Muscle of arm (tissue), 12 donors: ENCODE results near the gene ZNF511. TPM values are rescaled to one million over a fixed set of nuclear protein-coding genes. Genes with fewer than 3 reads are reported as not detected.
"Not testable (repeated sequence)": the region's sequence is repeated elsewhere in the genome, so short reads cannot be mapped to it uniquely, and the experiment has no call there.

ENCODE experiments used
- DNase-seq: peaks from one replicate; pipeline ENCODE4 v3.0.0-alpha.2; 2013
- polyA plus RNA-seq, 12 donors: library from polyadenylated mRNA; unstranded; fragments of 120-200 nt; gene quantifications; one replicate each; pipeline ENCODE4 v1.2.1, GENCODE V29; 2013; ENCODE audit not compliant: insufficient read length in 12 of 12

The ZNF511 gene
- polyA plus RNA-seq, 12 donors, result 26.1 to 39.7 (median 32.2) TPM; not detected in 1

DNA sequence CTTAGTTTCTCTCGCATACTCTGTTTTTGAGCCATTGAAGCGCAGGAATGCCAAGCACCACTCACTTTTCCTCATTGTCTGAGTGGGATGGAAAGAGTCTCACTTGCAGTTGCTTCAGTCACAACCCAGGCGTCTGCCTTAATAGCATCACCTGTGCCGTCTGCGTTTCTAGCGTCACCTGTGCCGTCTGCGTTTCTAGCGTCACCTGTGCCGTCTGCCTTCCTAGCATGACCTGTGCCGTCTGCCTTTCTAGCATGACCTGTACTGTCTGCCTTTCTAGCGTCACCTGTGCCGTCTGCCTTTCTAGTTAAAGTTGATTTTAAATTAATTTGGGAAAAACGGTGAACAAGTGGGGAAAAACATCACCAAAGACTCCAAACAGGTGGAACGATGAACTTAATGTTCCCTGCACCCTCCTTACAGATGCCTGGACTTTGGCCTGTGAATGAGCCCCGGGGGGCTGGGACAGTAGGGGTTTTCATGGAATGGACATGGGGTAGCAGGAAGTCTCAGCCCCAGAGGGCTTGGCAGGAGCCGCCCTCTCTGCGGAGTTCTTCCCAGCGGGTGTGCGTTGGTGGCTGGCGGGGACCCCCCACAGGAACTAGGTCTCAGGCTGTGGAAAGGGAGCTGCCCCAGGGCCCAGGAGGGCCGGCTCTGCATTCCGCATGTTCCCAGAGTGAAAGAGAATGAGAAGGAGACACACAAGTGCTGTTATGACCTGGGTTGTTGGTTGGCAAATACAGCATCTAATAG, 3.5 kb downstream of the ZNF511 start:
- DNase-seq, result no peak

DNA sequence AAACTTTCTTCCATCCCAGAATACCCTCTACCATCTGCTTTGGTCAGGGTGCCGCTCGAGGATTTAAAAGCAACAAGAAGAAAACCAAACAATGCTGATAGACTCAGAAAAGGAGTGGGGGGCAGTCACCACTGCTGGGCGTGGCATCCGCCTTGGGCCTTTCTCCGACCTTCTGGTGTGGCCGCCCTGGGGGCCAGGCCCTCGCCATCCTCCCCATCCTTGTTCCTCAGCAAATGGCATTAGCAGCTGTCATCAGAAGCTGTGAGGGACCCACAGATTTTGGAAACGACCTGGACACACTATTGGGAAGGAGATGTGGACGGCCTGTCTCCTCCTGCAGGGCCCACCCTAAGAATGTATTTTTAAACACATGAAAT, 4.0 kb downstream of the ZNF511 start:
- no peak for DNase-seq

DNA sequence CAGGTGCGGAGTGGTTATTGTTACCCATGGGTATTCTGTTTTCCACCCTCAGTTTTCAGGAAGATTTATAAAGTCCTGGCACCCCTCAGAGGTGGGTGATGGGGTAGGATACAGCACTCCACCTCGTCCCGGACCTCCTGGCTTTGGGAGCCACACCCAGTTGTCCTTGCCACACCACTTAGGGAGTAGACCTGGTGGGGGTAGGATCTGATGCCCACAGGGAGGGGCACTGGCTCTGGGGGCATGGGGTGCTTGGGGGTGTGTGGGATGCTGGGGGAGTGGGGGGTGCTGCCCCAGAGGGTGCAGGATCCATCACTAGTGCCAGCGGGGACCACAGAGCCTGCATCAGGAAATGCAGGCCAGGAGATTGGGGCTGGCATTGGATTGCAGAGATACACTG, 4.5 kb downstream of the ZNF511 start:
- DNase-seq, result no peak

DNA sequence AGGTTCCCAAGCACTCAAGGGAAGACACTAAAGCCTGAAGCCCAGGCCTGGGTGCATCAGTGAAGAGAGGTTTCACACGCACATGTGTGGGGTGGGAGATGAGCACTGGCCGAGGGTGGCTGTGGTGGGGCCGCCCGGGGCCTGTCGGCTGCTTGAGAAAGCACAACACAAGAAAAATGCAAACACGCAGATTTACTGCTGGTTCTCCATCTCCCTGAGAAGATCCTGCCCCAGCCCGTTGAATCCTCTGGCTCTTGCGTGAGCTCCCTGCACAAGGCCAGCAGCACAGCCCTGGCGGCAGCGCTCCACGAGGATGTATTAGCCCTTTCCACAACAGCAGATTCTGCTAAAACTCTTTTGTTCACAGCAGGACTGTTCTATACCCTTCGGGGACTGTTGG, 6.2 kb downstream of the ZNF511 start:
- no peak for DNase-seq

DNA sequence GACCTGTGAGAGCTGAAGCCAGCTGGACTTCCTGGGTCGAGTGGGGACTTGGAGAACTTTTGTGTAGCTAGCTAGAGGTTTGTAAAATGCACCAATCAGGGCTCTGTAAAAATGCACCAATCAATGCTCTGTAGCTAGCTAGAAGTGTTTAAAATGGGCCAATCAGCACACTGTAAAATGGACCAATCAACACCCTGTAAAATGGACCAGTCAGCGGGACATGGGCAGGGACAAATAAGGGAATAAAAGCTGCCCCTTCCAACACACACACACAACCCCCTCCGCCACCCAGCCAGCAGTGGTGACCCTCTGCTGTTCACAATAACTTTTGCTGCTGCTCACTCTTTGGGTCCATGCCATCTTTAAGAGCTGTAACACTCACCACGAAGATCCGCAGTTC, 7.1 kb downstream of the ZNF511 start:
- no peak for DNase-seq

DNA sequence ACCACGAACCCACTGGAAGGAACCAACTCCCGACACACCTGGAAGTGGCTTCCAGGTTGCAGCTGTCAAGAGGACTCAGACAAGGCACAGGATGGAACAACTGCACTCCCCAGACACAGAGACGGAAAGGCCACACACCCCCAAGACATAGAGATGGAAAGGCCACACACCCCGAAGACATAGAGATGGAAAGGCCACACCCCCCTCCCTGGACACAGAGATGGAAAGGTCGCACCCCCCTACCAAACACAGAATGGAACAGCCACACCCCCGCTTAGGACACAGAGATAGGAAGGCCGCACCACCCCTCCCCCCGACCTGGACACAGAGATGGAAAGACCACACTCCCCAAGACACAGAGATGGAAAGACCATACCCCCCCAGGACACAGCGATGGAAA, 7.6 kb downstream of the ZNF511 start:
- no peak for DNase-seq

DNA sequence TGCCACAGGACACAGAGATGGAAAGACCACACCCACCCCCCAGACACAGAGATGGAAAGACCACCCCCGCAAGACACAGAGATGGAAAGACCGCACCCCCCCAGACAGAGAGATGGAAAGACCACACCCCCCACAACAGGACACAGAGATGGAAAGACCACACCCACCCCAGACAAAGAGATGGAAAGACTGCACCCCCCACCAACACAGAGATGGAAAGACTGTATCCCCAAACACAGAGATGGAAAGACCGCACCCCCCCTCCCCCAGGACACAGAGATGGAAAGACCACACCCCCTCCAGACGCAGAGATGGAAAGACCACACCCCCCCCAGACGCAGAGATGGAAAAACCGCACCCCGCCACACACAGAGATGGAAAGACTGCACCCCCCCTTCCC, 8.0 kb downstream of the ZNF511 start:
- DNase-seq, result no peak

DNA sequence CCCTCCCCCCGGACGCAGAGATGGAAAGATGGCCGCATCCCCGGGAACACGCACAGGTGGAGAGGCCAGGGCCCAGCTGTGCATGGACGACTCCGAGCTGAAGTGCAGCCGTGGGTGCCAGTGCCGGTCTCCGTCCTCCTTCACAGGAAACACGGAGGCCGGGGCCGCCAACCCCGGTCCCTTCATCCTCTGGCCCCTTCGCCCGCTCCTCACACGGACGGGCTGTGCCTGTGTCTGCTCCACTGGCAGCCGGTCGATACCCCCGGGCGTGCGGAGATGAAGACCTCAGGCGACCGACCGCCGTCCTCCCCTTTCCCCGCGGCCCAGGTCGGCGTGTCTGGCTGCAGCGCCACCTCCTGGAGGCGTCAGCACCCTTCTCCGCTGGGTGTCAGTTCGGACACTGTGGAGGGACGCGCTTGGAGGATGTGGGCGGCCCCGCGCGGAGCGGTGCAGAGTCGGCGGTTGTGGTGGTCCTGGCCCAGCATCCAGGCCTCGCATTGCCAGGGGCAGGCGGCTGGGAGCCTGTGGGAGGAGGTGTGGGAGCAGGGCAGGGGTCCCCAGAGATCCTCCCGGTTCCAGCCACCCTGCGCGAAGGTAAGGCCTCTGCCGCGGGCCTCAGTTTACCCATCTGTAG, 9.9 kb downstream of the ZNF511 start:
- DNase-seq, result no peak

DNA sequence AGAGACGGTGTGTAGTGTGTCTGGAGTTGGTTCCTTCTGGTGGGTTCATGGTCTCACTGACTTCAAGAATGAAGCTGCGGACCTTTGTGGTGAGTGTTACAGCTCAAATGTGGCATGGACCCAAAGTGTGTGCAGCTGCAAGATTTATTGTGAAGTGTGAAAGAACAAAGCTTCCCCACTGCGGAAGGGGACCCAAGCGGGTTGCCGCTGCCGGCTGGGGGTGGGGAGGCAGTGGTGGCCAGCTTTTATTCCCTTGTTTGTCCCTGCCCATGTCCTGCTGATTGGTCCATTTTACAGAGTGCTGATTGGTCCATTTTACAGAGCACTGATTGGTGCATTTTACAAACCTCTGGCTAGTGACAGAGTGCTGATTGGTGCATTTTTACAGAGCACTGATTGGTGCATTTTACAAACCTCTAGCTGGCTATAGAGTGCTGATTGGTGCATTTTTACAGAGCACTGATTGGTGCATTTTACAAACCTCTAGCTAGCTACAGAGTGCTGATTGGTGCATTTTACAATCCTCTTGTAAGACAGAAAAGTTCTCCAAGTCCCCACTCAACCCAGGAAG, 12.2 kb downstream of the ZNF511 start:
- DNase-seq, result not testable (repeated sequence)

DNA sequence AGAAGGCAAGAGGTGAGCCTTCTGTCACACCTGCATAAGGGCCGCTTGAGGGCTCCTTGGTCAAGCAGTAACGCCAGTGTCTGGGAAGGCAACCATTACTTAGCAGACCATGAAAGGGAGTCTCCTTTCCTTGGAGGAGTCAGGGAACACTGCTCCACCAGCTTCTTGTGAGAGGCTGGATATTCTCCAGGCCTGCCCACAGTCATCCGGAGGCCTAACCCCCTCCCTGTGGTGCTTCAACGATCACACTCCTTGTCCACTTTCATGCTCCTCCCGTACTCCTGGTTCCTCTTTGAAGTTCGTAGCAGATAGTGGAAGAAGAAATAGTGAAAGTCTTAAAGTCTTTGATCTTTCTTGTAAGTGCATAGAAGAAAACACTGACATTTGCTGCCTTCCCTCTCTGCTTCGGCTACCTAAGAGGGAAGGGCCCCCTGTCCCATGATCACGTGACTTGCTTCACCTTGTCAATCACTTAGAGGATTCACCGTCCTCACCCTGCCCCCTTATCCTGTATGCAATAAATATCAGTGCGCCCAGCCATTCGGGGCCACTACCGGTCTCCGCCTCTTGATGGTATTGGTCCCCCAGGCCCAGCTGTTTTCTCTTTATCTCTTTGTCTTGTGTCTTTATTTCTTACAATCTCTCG, 13.5 kb downstream of the ZNF511 start:
- DNase-seq, result not testable (repeated sequence)

DNA sequence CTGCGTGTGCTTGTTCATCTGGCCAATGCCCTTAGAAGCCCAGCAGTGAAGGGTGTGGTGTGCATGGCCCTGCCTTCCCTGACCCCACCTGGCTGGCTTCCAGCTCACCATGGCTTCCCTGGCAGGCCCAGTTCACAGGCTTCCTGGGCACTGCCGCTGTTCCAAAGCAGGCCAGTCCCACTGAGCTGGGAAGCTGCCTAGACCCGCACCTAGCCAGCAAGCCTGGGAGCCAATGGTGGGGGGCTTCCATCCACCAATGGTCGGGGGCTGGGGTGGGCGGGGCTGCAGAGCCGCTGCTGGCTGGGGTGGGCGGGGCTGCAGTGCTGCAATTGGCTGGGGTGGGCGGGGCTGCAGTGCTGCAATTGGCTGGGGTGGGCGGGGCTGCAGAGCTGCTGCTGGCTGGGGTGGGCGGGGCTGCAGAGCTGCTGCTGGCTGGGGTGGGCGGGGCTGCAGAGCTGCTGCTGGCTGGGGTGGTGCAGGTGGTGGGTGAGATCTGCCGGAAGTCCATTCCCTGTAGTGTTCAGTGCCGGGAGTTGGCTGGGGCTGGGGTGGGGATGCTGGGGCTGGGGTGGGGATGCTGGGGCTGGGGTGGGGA, 15.6 kb downstream of the ZNF511 start:
- no peak for DNase-seq

DNA sequence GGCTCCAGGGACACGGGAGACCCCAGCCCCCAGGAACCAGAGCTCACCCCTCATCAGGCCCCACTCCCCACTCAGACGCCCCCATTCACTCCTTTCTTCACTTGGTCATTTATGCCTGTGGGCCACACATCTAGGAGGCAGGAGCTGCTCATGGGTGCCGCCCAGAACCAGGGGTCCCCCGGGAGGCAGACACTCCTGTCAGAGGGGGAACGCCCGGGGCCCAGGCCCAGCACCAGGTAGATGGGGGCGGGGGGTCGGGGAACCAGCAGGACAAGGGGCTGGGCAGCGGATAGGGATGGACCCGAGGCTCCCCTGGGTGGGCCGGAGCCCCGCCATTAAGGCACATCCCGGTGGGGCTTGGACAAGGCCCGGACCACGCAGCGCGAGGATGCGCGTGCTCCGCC, 16.1 kb downstream of the ZNF511 start:
- DNase-seq, result no peak

DNA sequence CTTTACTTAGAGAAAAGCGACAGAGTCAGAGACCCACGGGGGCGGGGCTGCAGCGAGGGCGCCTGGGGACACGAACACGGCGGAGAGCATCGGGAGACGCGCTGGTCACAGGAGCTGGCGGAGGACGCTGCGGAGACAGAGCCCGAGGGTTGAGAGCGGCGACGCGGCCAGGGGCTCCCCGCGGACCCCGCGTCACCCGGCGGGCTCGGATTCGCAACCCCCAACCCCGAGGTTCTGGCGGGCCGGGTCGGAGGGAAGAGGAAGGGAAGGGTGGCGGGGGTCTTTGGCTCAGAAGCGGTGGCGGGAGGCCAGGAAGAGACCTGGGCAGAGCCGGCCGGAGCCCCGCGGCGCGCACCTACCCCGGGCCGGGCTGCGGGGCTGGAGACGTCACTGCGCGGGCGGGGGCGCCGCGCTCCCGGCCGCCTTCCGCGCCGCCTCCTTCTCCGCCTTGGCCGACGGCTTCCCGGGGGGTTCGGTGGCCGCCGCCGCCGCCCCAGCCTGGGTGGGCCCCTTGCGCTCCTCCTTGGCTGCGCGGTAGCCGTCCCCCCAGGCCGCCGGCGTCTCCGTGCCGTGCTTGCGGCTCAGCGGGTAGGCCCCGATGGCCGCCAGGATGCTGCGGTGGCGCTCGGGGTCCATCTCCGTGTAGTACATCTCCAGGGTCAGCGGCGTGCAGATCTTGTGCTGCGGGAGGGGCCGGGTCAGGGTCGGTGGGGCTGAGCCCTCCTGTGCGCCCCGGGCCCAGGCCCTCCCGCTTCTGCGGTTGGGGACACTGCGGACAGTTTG, 16.9 kb downstream of the ZNF511 start:
- DNase-seq, result no peak

DNA sequence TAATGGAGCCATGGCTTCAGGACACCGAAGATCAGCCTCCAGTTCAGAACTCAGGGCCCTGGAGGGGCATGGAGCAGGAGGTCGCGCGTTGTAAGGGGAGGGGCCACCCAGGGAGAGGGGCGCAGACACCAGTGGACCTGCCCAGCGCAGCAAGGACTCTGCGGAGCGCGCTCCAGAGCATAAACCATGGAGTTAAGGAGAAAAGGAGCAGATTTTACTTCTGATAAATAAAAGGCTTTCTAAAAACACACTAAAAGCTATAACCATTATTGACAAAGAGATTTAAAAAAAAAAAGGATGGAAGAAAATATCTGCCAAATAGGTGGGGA, 17.5 kb downstream of the ZNF511 start:
- DNase-seq, result no peak

DNA sequence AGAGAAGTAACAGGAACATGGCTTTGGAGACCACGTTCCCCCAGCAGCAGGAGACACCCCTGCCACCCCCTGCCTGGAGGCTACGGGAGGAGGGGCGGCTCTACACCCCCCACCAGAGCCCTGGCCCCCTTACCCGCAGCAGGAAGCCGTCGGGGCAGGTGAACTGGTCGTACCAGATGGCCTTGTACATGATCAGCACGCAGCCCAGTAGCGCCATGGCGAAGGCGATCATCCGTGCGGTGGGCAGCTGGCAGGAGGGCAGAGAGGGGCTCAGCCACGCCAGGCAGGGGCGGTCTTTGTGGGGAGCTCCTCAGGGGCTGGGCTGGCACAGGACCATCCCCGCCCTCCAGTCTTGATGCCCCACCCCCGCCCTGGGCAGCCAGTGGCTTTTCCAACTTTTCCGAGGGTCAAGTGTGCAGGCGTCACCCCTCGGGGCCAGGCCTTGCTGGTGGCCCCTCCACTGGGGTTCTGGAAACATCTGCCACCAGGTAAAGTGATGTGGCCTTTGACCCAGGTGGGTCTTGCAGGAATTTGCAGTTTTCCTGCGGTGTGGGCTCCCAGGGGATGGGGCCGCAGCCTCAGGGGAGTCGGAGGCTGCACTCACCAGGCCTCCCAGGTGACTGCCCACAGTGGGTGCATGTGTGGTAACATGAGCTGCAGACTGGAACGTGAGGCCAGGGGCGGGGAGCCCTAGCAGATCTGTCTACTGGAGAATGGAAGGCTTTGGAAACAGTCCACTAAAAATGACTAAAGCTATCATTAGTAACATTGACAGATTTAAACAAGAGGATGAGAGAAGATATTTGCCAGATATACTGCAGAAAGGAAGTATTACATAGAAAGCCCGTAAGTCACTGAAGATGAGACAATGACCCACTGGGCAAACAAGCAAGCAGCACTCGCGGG, 18.3 kb downstream of the ZNF511 start:
- no peak for DNase-seq

DNA sequence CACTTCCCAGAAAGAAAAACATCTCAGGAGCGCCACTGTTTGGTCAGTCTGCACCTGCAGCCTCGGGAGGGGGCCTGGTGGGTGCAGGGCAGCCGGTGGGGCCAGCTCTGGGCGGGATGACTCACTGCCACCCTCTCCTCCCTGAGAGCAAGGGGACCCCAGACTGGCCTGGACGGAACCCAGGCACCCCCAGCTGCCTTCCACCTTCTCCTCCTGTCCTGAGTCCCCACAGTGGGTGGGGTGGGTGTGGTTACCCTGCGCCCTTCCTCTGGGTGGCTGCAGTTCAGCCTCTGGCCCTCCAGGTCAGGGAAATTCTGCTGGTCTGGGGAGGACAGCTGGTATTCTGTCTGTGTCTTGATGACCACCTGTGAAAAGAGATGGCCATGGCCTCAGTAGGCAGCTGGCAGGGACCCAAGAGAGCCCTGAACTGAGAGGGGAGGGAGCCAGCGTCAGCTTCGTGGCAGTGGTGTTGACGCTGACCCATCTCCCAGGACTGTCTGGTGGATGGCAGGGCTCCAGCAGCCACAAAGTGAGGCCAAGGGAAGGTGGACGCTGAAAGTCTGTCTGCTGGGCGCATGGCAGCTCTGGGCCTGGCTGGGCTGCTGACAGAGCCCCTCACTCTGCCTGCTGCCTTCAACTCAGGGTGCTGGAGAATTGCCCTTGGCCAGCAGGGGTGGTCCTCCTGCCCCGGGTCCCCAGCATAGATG, 19.1 kb downstream of the ZNF511 start:
- DNase-seq, result no peak

DNA sequence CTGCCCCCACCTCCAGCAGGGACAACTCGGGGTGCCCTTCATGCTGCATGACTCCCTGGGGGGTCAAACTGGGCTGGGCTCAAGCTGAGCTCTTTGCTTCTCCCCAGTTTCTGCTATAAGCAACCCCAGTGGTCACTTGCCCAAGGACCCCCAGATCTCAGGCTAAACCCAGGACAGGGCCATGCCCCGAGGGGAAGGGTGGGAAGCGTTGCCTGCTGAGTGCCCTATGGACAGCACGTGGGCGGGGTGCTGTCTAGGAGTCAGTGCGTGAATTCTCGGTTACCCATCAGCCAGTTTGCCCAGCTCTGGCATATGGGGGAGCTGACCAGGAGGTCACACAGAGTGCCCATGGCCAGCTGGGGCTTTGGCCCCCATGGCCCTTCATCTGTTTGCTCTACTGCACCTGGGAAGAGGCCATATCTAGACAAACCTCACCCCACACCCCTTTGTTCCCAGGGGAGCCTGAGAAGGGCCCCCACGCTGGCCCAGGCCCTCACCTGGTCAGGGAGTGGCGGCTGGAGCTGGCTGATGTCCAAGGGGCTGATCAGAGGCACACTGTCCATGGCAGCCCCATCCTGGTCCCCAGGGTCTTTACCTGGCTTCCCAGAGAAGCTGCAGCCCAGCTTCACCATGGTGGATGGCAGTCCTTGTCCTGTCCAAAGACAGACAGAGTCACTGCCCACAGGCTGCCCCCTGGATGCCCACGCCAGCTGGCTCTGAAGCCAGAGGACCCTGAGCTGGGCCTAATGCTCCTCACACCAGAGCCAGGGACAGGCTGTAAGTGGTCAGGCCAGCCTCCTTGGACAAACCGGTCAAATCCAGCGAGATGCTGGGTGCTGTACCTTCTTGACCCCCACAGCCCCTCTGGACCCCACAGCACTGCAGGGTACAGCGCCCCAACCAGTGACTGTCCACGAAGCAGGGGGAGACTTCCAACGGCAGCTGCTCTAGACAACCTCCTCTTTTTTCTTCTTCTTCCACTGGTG, 19.9 kb downstream of the ZNF511 start:
- no peak for DNase-seq

DNA sequence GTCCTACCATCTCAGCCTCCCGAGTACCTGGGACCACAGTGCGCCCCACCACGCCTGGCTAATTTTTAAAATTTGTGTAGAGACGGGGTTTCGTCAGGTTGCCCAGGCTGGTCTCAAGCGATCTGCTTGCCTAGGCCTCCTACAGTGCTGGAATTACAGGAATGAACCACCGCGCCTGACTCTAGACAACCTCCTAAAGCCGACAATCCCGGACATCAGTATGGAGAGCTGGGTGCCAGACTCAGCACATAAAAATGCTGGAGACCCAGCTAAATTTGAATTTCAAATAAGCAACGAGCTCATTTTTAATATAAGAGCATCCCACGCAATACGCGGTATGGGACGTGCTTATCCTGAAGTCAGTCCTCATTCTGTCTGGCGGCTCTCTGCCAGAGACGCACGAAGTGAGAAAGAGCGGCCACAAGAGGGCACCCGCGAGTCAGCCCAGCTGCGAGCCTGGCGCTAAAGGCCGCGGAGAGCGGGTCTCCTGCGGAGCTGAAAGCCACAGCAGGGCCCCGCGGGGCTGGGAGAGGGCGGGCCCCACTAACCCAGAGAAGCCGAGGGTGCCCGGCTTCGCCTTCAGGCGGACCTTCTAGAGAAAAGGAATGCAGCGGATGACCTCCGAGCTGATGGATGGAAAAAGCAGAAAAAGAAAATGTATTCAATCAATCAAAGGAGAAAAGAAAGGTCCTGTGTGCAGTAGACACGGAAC, 20.9 kb downstream of the ZNF511 start:
- DNase-seq, result peak; percentile 89
